HEK293 (cell line): ENCODE measurements around the gene AP3B2.

Experiments
- CTCF ChIA-PET: fragments of 350-600 bp; formaldehyde crosslinking; extraction: SDS; loops from one replicate; lab custom pipeline; 2021; ENCODE audit warnings: antibody characterized with exemption; lab: Yijun Ruan, JAX
- POLR2A ChIA-PET: fragments of 300-600 bp; formaldehyde crosslinking; extraction: SDS; loops from one replicate; lab custom pipeline; 2020; ENCODE audit warnings: antibody characterized with exemption, inconsistent platforms; lab: Yijun Ruan, JAX
- H3K27ac ChIP-seq: fragments of 200-500 bp; sonication (Bioruptor generic); 2 replicates; pipeline ENCODE4 v1.5.1; 2014; ENCODE audit warnings: low read depth, low read length, control low read depth, inconsistent platforms; ENCODE audit errors: extremely low read depth
- H3K36me3 ChIP-seq, 2 experiments: fragments of 200-500 bp in 1 of 2; sonication (Bioruptor generic) in 1 of 2; 1 replicate in 1 of 2; 2 replicates in 1 of 2; pipeline ENCODE4 v1.5.1; 2014 to 2017; ENCODE audit warnings: inconsistent platforms in 2 of 2, low read length in 2 of 2; ENCODE audit not compliant: control insufficient read depth in 2 of 2, insufficient read depth in 1 of 2
- H3K4me1 ChIP-seq: fragments of 200-500 bp; sonication (Bioruptor generic); 2 replicates; pipeline ENCODE4 v1.5.1; 2014; ENCODE audit warnings: mild to moderate bottlenecking, low read length, inconsistent platforms; ENCODE audit not compliant: control insufficient read depth, insufficient read depth
- H3K4me3 ChIP-seq: 2 replicates; pipeline ENCODE4 v1.5.1; 2011; ENCODE audit warnings: low read depth, mild to moderate bottlenecking, control low read depth, low read length, moderate library complexity
- H3K9me3 ChIP-seq: fragments of 200-500 bp; sonication (Bioruptor generic); 2 replicates; pipeline ENCODE4 v1.5.1; 2014; ENCODE audit warnings: low read depth, low read length, inconsistent platforms; ENCODE audit not compliant: control insufficient read depth, insufficient read depth
- BCL11B ChIP-seq: fragments of 450-650 bp; formaldehyde crosslinking; IDR thresholded peaks from 2 replicates; pipeline ENCODE4 v1.5.1; 2016; ENCODE audit warnings: low read depth, missing biosample characterization, missing genetic modification characterization
- IKZF3 ChIP-seq: fragments of 450-650 bp; IDR thresholded peaks from 2 replicates; pipeline ENCODE4 v1.5.0; 2018; ENCODE audit warnings: missing biosample characterization, mild to moderate bottlenecking, missing genetic modification characterization, moderate library complexity
- SETDB1 ChIP-seq: IDR thresholded peaks from one replicate; pipeline ENCODE4 v1.6.1; 2017; ENCODE audit warnings: mild to moderate bottlenecking, low read length, moderate library complexity, mixed read lengths; ENCODE audit not compliant: insufficient read length
- ZNF10 ChIP-seq: fragments of 450-650 bp; formaldehyde crosslinking; IDR thresholded peaks from 2 replicates; pipeline ENCODE4 v1.5.1; 2017; ENCODE audit warnings: missing biosample characterization, missing genetic modification characterization
- ZNF221 ChIP-seq: fragments of 450-650 bp; formaldehyde crosslinking; IDR thresholded peaks from 2 replicates; pipeline ENCODE4 v1.5.1; 2017; ENCODE audit warnings: missing biosample characterization, missing genetic modification characterization, borderline replicate concordance
- ZNF302 ChIP-seq: fragments of 450-650 bp; formaldehyde crosslinking; IDR thresholded peaks from 2 replicates; pipeline ENCODE4 v1.5.1; 2016; ENCODE audit warnings: missing biosample characterization, missing genetic modification characterization, low read depth
- ZNF350 ChIP-seq: fragments of 450-650 bp; formaldehyde crosslinking; IDR thresholded peaks from 2 replicates; pipeline ENCODE4 v1.5.0; 2017; ENCODE audit warnings: missing biosample characterization, mild to moderate bottlenecking, missing genetic modification characterization
- ZNF394 ChIP-seq: fragments of 450-650 bp; formaldehyde crosslinking; IDR thresholded peaks from 2 replicates; pipeline ENCODE4 v1.5.1; 2016; ENCODE audit warnings: missing biosample characterization, missing genetic modification characterization, mild to moderate bottlenecking, moderate library complexity, borderline replicate concordance
- ZNF514 ChIP-seq: fragments of 450-650 bp; formaldehyde crosslinking; IDR thresholded peaks from 2 replicates; pipeline ENCODE4 v1.5.1; 2016; ENCODE audit warnings: missing biosample characterization, missing genetic modification characterization
- ZNF555 ChIP-seq: fragments of 450-650 bp; formaldehyde crosslinking; conservative IDR thresholded peaks from 2 replicates; pipeline ENCODE4 v1.5.1; 2017; ENCODE audit warnings: missing biosample characterization, mild to moderate bottlenecking, missing genetic modification characterization, inconsistent platforms
- ZNF670 ChIP-seq: fragments of 450-650 bp; formaldehyde crosslinking; IDR thresholded peaks from 2 replicates; pipeline ENCODE4 v1.5.1; 2016; ENCODE audit warnings: missing biosample characterization, missing genetic modification characterization, low read depth
- ZNF701 ChIP-seq: fragments of 450-650 bp; formaldehyde crosslinking; IDR thresholded peaks from 2 replicates; pipeline ENCODE4 v1.5.1; 2016; ENCODE audit warnings: missing biosample characterization, missing genetic modification characterization
- ZNF76 ChIP-seq: fragments of 450-650 bp; formaldehyde crosslinking; IDR thresholded peaks from 2 replicates; pipeline ENCODE4; 2016; ENCODE audit warnings: low read depth, missing biosample characterization, missing genetic modification characterization, borderline replicate concordance
- ZNF776 ChIP-seq: fragments of 450-650 bp; formaldehyde crosslinking; IDR thresholded peaks from 2 replicates; pipeline ENCODE4 v1.5.0; 2017; ENCODE audit warnings: missing biosample characterization, missing genetic modification characterization, borderline replicate concordance
- ZSCAN16 ChIP-seq: fragments of 450-650 bp; formaldehyde crosslinking; IDR thresholded peaks from 2 replicates; pipeline ENCODE4 v1.5.1; 2016; ENCODE audit warnings: missing biosample characterization, missing genetic modification characterization
- TF ChIP-seq, protein P1 (sequence below): fragments of 450-650 bp; formaldehyde crosslinking; IDR thresholded peaks from 2 replicates; pipeline ENCODE4 v1.5.1; 2016; ENCODE audit warnings: missing biosample characterization, missing genetic modification characterization
- TF ChIP-seq, protein P2 (sequence below): fragments of 450-650 bp; formaldehyde crosslinking; IDR thresholded peaks from 2 replicates; pipeline ENCODE4 v1.5.1; 2016; ENCODE audit warnings: missing biosample characterization, missing genetic modification characterization
- TF ChIP-seq, protein P3 (sequence below): fragments of 450-650 bp; formaldehyde crosslinking; IDR thresholded peaks from 2 replicates; pipeline ENCODE4 v1.5.1; 2017; ENCODE audit warnings: missing biosample characterization, missing genetic modification characterization

AP3B2 gene

DNA sequence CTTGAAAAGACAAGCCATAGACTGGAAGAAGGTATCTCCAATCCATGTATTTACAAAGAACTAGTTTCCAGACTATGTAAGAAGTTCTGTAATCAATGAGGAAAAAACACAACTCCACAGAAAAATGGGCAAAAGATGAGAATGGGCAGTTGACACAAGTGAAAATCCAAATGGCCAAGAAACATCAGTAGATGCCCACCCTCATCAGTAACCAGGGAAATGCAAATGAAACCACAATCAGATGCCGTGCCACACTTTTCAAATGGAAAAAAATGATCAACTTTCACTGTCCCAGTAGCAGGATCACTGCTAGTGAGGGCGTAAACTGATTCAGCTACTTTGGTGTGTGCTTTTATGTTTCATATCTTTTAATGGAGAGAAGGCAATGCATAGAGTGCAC lies 58.0 kb downstream of the AP3B2 start:
- no peak overlapping the region for H3K4me3 ChIP-seq
- no peaks in the 10 kb centered on the region for H3K36me3 ChIP-seq
- CTCF ChIA-PET = no interaction called here
- H3K4me1 ChIP-seq = no peaks in the 10 kb centered on the region
- no peak for TF ChIP-seq ZNF514 (tag by site-specific recombination)
- 0 out of 2 replicates have a peak, but pooled peaks have one; percentile 59 for TF ChIP-seq ZNF394 (tag by site-specific recombination)
- TF ChIP-seq ZNF10 = peak; percentile 95
- TF ChIP-seq, all 188 proteins: peak for 2
- Histone ChIP-seq H3K27ac (no peak overlapping the region), H3K9me3 (no peaks in the 10 kb centered on the region)
- POLR2A ChIA-PET = no interaction called here

DNA sequence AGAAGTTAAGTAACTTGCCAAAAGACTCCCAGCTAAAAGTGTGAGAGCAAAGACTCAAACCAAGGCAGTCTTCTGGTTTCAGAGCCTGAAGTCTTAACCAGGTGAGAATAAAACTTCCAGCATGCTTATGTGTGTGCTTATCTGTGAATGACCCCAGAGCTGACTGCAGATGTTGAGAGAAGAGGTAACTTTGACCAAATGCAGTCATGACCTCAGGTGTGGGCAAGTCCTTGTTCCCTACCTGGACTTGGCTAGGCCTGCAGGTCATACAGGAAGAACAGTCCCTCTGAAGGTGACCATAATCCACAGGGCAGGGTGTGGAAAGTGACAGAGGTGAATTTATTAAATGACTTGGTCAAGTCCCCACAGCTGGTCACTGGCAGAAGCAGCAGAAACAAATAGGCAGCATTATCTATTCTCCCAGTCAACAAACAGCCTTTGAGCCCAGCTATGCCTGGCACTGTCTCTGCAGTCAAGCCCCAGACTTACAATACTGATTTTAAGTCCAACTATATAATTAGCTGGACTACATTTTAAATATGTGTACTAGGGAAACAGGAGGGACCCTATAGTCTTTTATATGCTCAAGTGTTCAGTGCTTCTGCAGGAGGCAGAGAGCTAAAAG lies 59.5 kb downstream of the AP3B2 start:
- no peaks in the 10 kb centered on the region for H3K9me3 ChIP-seq
- no peaks in the 10 kb centered on the region for H3K36me3 ChIP-seq
- no peak overlapping the region for H3K27ac ChIP-seq
- TF ChIP-seq, protein P1, sequence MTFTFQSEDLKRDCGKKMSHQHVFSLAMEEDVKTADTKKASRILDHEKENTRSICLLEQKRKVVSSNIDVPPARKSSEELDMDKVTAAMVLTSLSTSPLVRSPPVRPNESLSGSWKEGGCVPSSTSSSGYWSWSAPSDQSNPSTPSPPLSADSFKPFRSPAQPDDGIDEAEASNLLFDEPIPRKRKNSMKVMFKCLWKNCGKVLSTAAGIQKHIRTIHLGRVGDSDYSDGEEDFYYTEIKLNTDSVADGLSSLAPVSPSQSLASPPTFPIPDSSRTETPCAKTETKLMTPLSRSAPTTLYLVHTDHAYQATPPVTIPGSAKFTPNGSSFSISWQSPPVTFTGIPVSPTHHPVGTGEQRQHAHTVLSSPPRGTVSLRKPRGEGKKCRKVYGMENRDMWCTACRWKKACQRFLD (tag by site-specific recombination) = no peak
- no peak for TF ChIP-seq ZSCAN16
- no peak for TF ChIP-seq ZNF221 (tag by site-specific recombination)
- TF ChIP-seq ZNF555 (tag by site-specific recombination) = no peak
- no peak for TF ChIP-seq ZNF701
- TF ChIP-seq ZNF776 = no peak
- TF ChIP-seq ZNF670 = no peak
- TF ChIP-seq, protein P2, sequence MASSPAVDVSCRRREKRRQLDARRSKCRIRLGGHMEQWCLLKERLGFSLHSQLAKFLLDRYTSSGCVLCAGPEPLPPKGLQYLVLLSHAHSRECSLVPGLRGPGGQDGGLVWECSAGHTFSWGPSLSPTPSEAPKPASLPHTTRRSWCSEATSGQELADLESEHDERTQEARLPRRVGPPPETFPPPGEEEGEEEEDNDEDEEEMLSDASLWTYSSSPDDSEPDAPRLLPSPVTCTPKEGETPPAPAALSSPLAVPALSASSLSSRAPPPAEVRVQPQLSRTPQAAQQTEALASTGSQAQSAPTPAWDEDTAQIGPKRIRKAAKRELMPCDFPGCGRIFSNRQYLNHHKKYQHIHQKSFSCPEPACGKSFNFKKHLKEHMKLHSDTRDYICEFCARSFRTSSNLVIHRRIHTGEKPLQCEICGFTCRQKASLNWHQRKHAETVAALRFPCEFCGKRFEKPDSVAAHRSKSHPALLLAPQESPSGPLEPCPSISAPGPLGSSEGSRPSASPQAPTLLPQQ (tag by site-specific recombination) = no peak
- no peak for TF ChIP-seq SETDB1
- TF ChIP-seq ZNF302 (tag by site-specific recombination) = no peak
- TF ChIP-seq, protein P3, sequence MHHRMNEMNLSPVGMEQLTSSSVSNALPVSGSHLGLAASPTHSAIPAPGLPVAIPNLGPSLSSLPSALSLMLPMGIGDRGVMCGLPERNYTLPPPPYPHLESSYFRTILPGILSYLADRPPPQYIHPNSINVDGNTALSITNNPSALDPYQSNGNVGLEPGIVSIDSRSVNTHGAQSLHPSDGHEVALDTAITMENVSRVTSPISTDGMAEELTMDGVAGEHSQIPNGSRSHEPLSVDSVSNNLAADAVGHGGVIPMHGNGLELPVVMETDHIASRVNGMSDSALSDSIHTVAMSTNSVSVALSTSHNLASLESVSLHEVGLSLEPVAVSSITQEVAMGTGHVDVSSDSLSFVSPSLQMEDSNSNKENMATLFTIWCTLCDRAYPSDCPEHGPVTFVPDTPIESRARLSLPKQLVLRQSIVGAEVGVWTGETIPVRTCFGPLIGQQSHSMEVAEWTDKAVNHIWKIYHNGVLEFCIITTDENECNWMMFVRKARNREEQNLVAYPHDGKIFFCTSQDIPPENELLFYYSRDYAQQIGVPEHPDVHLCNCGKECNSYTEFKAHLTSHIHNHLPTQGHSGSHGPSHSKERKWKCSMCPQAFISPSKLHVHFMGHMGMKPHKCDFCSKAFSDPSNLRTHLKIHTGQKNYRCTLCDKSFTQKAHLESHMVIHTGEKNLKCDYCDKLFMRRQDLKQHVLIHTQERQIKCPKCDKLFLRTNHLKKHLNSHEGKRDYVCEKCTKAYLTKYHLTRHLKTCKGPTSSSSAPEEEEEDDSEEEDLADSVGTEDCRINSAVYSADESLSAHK (tag by site-specific recombination) = no peak
- TF ChIP-seq ZNF350 (tag by site-specific recombination) = no peak
- no peak for TF ChIP-seq IKZF3 (tag by site-specific recombination)
- TF ChIP-seq BCL11B (tag by site-specific recombination) = no peak
- TF ChIP-seq ZNF76 = no peak
- TF ChIP-seq, all 188 proteins: peak for 0
- Histone ChIP-seq H3K4me3 (no peak overlapping the region), H3K4me1 (no peaks in the 10 kb centered on the region)
- ChIA-PET POLR2A (interaction anchor here (2.0 kb wide), 1 partner anchor 100 kb away, joined by 10 read pairs; no protein-coding TSS in a partner anchor), CTCF (interaction anchor here (0.6 kb wide), 2 partner anchors 98 to 119 kb away, joined by 3 to 4 read pairs; no protein-coding TSS in a partner anchor)
